ENCODE measurements around the gene HUNK. TPM values are rescaled to one million over a fixed set of nuclear protein-coding genes. Genes with fewer than 3 reads are reported as not detected.

The HUNK gene
- total RNA-seq, 2 donors from 2014 or later = 0.20 to 2.0 TPM

DNA sequence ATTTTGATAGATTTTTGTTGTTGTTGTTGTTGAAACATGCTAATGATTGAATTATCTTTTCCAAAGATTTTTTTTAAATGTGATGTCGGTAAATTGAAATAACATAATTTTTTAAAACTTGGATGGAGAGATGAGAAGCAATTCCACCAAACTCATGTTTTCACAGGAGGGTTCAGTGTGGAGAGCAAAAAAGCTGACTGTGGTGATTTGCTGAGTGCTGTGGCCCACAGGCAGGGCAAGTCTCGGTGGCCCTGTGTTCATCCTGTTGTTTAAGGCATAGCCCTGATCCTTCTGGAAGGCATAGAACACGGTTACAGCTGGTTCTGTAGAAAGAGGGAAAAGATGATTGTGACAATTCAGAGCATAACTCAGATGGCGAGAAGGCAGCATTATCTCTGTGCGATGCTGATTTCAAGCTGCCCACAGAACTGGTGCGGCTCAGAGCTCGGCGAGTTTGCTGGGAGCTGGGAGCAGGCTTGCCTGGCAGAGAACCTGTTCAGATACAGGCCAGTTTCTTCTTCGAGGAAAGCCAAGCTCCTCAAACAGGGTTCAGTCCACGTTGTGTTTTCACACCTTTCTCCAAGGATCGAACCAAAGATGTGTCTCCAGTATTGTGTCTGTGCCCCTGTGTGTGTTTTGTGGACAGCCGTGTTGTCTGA, 127.1 kb downstream of the HUNK start:
- Histone ChIP-seq H3K27me3 (no peaks in the 10 kb centered on the region), H3K27ac (no peak overlapping the region), H3K36me3 (no peaks in the 10 kb centered on the region), H3K9me3 (no peaks in the 10 kb centered on the region), H3K4me1 (no peaks in the 10 kb centered on the region), H3K4me3 (no peak overlapping the region)
- TF ChIP-seq, protein P1, sequence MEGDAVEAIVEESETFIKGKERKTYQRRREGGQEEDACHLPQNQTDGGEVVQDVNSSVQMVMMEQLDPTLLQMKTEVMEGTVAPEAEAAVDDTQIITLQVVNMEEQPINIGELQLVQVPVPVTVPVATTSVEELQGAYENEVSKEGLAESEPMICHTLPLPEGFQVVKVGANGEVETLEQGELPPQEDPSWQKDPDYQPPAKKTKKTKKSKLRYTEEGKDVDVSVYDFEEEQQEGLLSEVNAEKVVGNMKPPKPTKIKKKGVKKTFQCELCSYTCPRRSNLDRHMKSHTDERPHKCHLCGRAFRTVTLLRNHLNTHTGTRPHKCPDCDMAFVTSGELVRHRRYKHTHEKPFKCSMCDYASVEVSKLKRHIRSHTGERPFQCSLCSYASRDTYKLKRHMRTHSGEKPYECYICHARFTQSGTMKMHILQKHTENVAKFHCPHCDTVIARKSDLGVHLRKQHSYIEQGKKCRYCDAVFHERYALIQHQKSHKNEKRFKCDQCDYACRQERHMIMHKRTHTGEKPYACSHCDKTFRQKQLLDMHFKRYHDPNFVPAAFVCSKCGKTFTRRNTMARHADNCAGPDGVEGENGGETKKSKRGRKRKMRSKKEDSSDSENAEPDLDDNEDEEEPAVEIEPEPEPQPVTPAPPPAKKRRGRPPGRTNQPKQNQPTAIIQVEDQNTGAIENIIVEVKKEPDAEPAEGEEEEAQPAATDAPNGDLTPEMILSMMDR (IDR thresholded peaks at IDR 0.05) = no peak
- DNase-seq (ENCODE audit: low spot score) = no peak

DNA sequence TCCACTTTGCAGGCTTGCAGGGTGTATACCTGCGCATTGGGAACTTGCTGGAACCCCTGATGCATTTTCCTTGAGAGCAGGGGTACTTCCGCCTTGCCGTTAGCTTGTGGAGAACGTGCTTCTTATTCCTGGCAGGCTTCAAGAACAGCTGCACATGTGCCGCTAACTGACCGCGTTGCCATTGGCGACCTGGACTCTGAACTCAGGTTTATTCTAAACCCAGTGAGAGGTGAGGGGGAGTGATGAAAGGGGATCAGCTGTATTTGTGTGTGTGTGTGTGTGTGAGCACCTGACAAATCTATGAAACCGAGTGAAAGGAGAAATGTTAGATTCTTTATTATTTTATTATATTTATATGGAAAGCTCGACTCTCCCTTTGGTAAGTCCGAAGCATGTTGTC, 128.6 kb downstream of the HUNK start:
- Histone ChIP-seq H3K27ac (no peak overlapping the region), H3K36me3 (no peaks in the 10 kb centered on the region), H3K4me3 (no peak overlapping the region), H3K9me3 (no peaks in the 10 kb centered on the region), H3K4me1 (no peaks in the 10 kb centered on the region), H3K27me3 (no peaks in the 10 kb centered on the region)
- no peak for DNase-seq (ENCODE audit: low spot score)
- TF ChIP-seq, protein P1 (IDR thresholded peaks at IDR 0.05) = no peak

- H3K27ac ChIP-seq = no peak overlapping the region
- no peaks in the 10 kb centered on the region for H3K36me3 ChIP-seq
- TF ChIP-seq, protein P1 (IDR thresholded peaks at IDR 0.05) = no peak
- H3K27me3 ChIP-seq = no peaks in the 10 kb centered on the region
- no peaks in the 10 kb centered on the region for H3K9me3 ChIP-seq
- H3K4me3 ChIP-seq = no peak overlapping the region
- DNase-seq (ENCODE audit: low spot score) = no peak
- H3K4me1 ChIP-seq = no peaks in the 10 kb centered on the region
These were observed 130.6 kb downstream of the HUNK start for GRCh38 chr21:32003411-32003810.

DNA sequence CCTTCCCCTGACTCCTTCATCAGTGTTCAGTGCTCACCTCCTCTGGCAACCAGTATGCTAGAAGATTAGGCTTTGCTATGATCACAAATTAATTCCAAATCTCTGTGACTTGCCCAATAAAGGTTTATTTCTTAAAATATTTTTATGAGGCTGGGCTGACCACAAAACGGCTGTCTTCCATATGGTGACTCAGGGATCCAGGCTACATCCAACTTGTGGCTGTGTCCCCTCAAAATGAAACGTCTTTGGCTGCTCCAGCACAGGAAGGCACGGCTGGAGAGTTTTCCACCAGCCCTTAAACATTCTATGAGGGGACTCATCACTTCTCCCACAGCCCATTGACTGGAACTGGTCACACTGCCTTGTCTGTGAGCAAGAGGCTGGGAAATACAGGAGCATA, 131.5 kb downstream of the HUNK start:
- Histone ChIP-seq H3K27me3 (no peaks in the 10 kb centered on the region), H3K4me1 (no peaks in the 10 kb centered on the region), H3K27ac (no peak overlapping the region), H3K9me3 (no peaks in the 10 kb centered on the region), H3K36me3 (no peaks in the 10 kb centered on the region), H3K4me3 (no peak overlapping the region)
- TF ChIP-seq, protein P1 (IDR thresholded peaks at IDR 0.05) = no peak
- no peak for DNase-seq (ENCODE audit: low spot score)

DNA sequence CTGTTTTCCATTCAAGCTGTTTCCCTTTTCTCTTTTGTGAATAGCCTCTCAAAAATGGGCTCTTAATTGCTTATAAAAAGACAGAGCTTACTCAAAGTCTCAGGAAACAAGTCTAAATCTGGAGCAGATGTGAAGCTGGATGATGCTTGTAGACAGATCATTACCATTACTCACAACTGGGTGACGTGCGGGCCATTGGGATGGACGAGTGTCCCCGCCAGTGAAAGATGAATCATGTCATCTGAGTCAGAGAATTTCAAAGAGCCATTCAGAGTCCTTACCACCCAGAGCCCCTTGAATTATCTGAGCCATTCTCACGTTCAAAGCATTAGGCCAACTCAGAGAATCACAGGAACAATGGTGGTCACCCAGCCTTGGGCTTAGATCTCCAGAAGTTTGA, 134.6 kb downstream of the HUNK start:
- no peak overlapping the region for H3K4me3 ChIP-seq
- H3K9me3 ChIP-seq = no peaks in the 10 kb centered on the region
- TF ChIP-seq, protein P1 (IDR thresholded peaks at IDR 0.05) = no peak
- DNase-seq (ENCODE audit: low spot score) = no peak
- no peak overlapping the region for H3K27ac ChIP-seq
- H3K27me3 ChIP-seq = no peaks in the 10 kb centered on the region
- no peaks in the 10 kb centered on the region for H3K36me3 ChIP-seq
- H3K4me1 ChIP-seq = no peaks in the 10 kb centered on the region

- H3K9me3 ChIP-seq = no peaks in the 10 kb centered on the region
- no peak for DNase-seq (ENCODE audit: low spot score)
- no peak overlapping the region for H3K4me3 ChIP-seq
- no peaks in the 10 kb centered on the region for H3K27me3 ChIP-seq
- no peaks in the 10 kb centered on the region for H3K4me1 ChIP-seq
- no peaks in the 10 kb centered on the region for H3K36me3 ChIP-seq
- H3K27ac ChIP-seq = no peak overlapping the region
- TF ChIP-seq, protein P1 (IDR thresholded peaks at IDR 0.05) = no peak
These were observed 135.9 kb downstream of the HUNK start for GRCh38 chr21:32008714-32009113.

Data from right atrium auricular region (tissue), 2 donors.